ENCODE data around the gene GCSAML.
"Not testable (repeated sequence)": the region's sequence is repeated elsewhere in the genome, so short reads cannot be mapped to it uniquely, and the experiment has no call there.

The GCSAML gene

GRCh38 chr1:247548769-247549182, at the start of gene GCSAML:
TSS of gene GCSAML (plus strand) at chr1:247549134. CDS start at chr1:247549192, 58 bp downstream.
- H3K4me3 ChIP-seq (ENCODE audit: low read depth, low read length), result no peak within 1 kb of the TSS

GRCh38 chr1:247500865-247501264, 48.1 kb upstream of the GCSAML start:
- no peak overlapping the region for H3K4me3 ChIP-seq (ENCODE audit: low read depth, low read length)

- no peak overlapping the region for H3K4me3 ChIP-seq (ENCODE audit: low read depth, low read length)
These were observed 42.1 kb upstream of the GCSAML start for GRCh38 chr1:247506831-247507230.

GRCh38 chr1:247517795-247518612, 30.9 kb upstream of the GCSAML start:
- no peak overlapping the region for H3K4me3 ChIP-seq (ENCODE audit: low read depth, low read length)

GRCh38 chr1:247518613-247518891, 30.4 kb upstream of the GCSAML start:
- no peak overlapping the region for H3K4me3 ChIP-seq (ENCODE audit: low read depth, low read length)

- H3K4me3 ChIP-seq (ENCODE audit: low read depth, low read length), result not testable (repeated sequence)
These were observed 27.0 kb upstream of the GCSAML start for GRCh38 chr1:247521886-247522285.

DNA sequence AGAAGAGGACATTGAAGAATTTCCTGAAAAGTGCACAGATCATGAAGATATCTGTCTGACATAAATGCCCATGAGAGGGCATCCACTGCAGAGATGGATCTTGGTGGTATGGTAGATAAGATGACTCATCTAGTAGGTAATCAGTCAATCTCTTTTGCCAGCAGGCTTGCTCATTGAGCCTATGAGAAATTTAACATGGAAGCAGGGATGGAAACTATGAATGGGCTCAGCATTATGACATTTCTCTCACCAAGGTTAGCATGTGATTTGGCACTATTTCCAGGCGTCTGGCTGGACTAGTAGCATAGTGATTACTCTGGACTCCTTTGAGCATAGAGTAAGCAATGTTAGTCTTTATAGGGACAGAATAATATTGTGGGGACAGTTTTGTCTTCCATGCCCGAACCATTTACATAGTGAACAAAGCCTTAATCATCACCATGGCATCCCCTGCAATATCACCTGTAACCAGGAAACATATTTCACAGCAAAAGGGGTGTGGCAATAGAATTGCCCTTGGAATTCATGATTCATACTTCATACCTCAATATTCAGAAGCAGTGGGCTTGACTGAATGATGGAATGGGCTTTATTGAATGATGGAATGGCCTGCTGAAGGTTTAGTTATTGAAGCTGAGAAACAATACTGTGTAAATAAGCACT, 20.0 kb upstream of the GCSAML start:
- no peak overlapping the region for H3K4me3 ChIP-seq (ENCODE audit: low read depth, low read length)

GRCh38 chr1:247529771-247530355, 19.1 kb upstream of the GCSAML start:
- no peak overlapping the region for H3K4me3 ChIP-seq (ENCODE audit: low read depth, low read length)

DNA sequence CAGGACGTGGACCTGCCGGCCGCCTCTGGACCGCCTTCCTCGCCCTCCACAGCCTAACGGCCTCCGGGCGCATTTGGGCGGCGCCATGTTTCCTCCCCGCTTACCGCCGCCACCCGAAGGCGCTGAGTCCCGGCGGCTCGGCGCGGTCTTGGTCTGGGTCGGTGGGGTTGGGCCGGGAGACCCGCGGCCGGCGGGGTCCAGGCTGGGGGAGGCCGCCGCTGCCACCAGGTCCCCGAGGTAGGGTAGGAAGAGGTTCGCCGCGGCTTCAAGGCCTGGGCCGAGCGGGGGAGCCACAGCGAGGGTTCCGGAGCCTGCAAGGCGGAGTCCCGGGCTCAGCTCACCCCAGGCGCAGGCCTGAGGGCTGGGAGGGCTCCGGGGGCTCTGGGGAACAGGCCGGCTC, 18.1 kb upstream of the GCSAML start:
- H3K4me3 ChIP-seq (ENCODE audit: low read depth, low read length), result no peak overlapping the region

DNA sequence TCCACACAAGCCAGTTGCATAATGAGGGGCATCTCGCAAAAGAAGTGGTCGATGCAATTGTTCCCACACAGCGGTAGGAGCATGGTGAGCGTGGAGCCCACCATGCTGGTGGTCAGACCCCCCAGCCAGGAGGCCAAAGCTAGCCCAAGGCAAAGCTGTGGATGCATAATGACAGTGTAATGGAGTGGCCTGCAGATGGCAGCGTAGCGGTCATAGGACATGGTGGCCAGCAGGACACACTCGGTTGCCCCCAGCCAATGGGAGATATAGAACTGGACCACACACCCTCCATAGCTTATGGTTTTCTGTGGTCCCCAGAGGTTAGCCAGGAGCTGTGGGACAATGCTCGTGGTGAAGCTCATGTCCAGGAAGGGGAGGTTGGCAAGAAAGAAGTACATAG, 17.0 kb upstream of the GCSAML start:
- no peak overlapping the region for H3K4me3 ChIP-seq (ENCODE audit: low read depth, low read length)

- no peak overlapping the region for H3K4me3 ChIP-seq (ENCODE audit: low read depth, low read length)
These were observed 13.5 kb upstream of the GCSAML start for GRCh38 chr1:247535402-247535801.

- no peak within 1 kb of the TSS for H3K4me3 ChIP-seq (ENCODE audit: low read depth, low read length)
These were observed 12.6 kb upstream of the GCSAML start, which contains the start of gene OR2C3 for GRCh38 chr1:247536340-247536739. TSS of gene OR2C3 (minus strand) at chr1:247536440. CDS start at chr1:247532511, 3,929 bp downstream.

- no peak overlapping the region for H3K4me3 ChIP-seq (ENCODE audit: low read depth, low read length)
These were observed 10.4 kb upstream of the GCSAML start for GRCh38 chr1:247538561-247538960.

GRCh38 chr1:247539215-247539614, 9.7 kb upstream of the GCSAML start:
- H3K4me3 ChIP-seq (ENCODE audit: low read depth, low read length), result no peak overlapping the region

GRCh38 chr1:247540581-247540980, 8.4 kb upstream of the GCSAML start:
- H3K4me3 ChIP-seq (ENCODE audit: low read depth, low read length), result no peak overlapping the region

- no peak overlapping the region for H3K4me3 ChIP-seq (ENCODE audit: low read depth, low read length)
These were observed 6.1 kb upstream of the GCSAML start for GRCh38 chr1:247542811-247543210.

DNA sequence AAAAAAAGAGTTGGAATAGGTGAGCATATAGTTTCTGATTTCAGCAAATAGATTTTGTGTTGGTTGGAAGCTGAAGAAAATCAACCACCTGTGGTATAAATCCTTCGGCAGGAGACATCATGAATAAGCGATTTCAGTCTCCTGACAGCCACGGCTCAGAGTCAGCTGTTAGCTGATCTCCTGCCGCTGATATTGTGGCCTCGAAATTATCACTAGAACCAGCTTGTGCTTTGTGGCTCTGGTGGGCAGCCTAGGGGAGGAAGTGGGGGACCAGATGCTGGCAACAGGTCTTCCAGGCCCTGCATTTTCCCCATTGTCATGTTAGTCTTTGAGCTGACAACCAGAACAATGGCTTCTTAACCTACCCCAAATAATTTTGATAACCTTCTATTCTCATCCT, 842 bp upstream of the GCSAML start:
- no peak overlapping the region for H3K4me3 ChIP-seq (ENCODE audit: low read depth, low read length)

GRCh38 chr1:247551721-247552120, 2.8 kb downstream of the GCSAML start:
- H3K4me3 ChIP-seq (ENCODE audit: low read depth, low read length), result no peak overlapping the region

DNA sequence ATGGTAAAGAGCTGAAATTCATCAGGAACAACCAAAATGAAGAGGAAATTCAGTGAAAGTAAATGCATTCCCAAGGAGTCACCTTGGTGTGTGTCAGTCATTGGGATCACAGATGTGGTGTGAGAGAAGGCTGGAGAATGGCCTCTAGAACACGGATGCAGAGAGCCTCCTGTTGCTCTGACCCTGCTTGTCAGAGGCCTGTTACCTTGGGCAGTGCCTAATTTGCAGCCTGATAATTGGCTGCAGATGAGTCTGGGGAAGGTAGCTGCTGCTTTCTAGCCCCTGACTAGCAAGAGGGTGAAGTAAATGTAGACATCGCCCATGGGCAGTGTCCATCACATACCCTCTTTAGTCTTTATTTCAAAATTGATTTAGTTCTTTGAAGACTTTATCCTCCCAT, 3.3 kb downstream of the GCSAML start:
- H3K4me3 ChIP-seq (ENCODE audit: low read depth, low read length), result no peak overlapping the region

- no peak overlapping the region for H3K4me3 ChIP-seq (ENCODE audit: low read depth, low read length)
These were observed 9.2 kb downstream of the GCSAML start for GRCh38 chr1:247557926-247558674.

DNA sequence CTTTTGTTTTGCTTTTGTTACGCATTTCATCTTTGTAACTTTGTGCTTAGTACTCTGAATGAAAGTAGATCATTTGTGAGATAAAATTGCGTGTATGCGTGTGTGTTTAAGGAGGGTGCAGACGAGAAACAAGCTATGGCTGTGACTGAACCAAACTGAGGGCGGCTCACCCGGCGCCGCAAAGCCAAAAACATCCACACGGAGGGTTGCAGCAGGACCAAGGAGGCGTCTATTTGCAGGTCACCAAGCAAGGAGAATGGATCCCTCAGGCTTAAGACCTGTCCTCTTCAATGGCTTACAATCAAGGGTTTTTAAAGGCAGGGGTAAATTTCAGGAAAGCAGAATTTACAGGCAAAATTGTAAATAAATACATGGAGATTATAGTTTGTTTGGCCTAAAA, 12.8 kb downstream of the GCSAML start:
- no peak overlapping the region for H3K4me3 ChIP-seq (ENCODE audit: low read depth, low read length)
